ENCODE measurements around the gene CDC42BPB.

The CDC42BPB gene

GRCh38 chr14:102923201-102923924 lies 134.0 kb downstream of the CDC42BPB start:
- no peak for DNase-seq

GRCh38 chr14:102922490-102923200 lies 134.7 kb downstream of the CDC42BPB start, which contains the start of gene AMN:
Gene AMN, plus strand, starts transcription at chr14:102922663. Its CDS starts 26 bp downstream, at chr14:102922689.
- no peak for DNase-seq

- DNase-seq = no peak
Observed at GRCh38 chr14:102920998-102921304, 136.4 kb downstream of the CDC42BPB start.

- DNase-seq = no peak
Observed at GRCh38 chr14:102920273-102920997, 136.9 kb downstream of the CDC42BPB start.

GRCh38 chr14:102918438-102918837 lies 138.9 kb downstream of the CDC42BPB start:
- no peak for DNase-seq

- no peak for DNase-seq
Observed at GRCh38 chr14:102917469-102918211, 139.7 kb downstream of the CDC42BPB start.

GRCh38 chr14:102917056-102917385 lies 140.3 kb downstream of the CDC42BPB start:
- DNase-seq = no peak

GRCh38 chr14:102916347-102917055 lies 140.8 kb downstream of the CDC42BPB start:
- DNase-seq = no peak

- no peak for DNase-seq
Observed at GRCh38 chr14:102915292-102916110, 141.8 kb downstream of the CDC42BPB start.

GRCh38 chr14:102914474-102915291 lies 142.7 kb downstream of the CDC42BPB start:
- no peak for DNase-seq

GRCh38 chr14:102913341-102914211 lies 143.8 kb downstream of the CDC42BPB start:
- DNase-seq = no peak

- no peak for DNase-seq
Observed at GRCh38 chr14:102911991-102912761, 145.2 kb downstream of the CDC42BPB start.

GRCh38 chr14:102911541-102911951 lies 145.8 kb downstream of the CDC42BPB start:
- DNase-seq = no peak

- DNase-seq = no peak
Observed at GRCh38 chr14:102910442-102910841, 146.9 kb downstream of the CDC42BPB start.

GRCh38 chr14:102909911-102910310 lies 147.4 kb downstream of the CDC42BPB start:
- DNase-seq = no peak

- DNase-seq = no peak
Observed at GRCh38 chr14:102909462-102909861, 147.9 kb downstream of the CDC42BPB start.

GRCh38 chr14:102908766-102909455 lies 148.4 kb downstream of the CDC42BPB start:
- DNase-seq = no peak

Data from NCI-H2081 treated with DMSO at 0.1 percent for 48 hours (cell line).